ENCODE results near the gene ZNF385B.

GRCh38 chr2:179712825-179713224, 148.6 kb downstream of the ZNF385B start:
- TF ChIP-seq, protein P1, sequence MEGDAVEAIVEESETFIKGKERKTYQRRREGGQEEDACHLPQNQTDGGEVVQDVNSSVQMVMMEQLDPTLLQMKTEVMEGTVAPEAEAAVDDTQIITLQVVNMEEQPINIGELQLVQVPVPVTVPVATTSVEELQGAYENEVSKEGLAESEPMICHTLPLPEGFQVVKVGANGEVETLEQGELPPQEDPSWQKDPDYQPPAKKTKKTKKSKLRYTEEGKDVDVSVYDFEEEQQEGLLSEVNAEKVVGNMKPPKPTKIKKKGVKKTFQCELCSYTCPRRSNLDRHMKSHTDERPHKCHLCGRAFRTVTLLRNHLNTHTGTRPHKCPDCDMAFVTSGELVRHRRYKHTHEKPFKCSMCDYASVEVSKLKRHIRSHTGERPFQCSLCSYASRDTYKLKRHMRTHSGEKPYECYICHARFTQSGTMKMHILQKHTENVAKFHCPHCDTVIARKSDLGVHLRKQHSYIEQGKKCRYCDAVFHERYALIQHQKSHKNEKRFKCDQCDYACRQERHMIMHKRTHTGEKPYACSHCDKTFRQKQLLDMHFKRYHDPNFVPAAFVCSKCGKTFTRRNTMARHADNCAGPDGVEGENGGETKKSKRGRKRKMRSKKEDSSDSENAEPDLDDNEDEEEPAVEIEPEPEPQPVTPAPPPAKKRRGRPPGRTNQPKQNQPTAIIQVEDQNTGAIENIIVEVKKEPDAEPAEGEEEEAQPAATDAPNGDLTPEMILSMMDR (IDR thresholded peaks at IDR 0.05; ENCODE audit: borderline replicate concordance, extremely low read depth, low read length, poor library complexity, severe bottlenecking): no peak
- TF ChIP-seq EZH2 (IDR thresholded peaks at IDR 0.05; ENCODE audit: borderline replicate concordance, low read depth, low read length, severe bottlenecking): no peak

Data from DND-41 (cell line).